Activated gamma-delta T cell treated with anti-CD3 and anti-CD28 coated beads, Interleukin-2, amount 50 U/mL, for 16 hours (primary cell): ENCODE results near the gene NDUFAF2.
"Not testable (repeated sequence)": the region's sequence is repeated elsewhere in the genome, so short reads cannot be mapped to it uniquely, and the experiment has no call there.

Experiments
- DNase-seq: peaks from one replicate; pipeline ENCODE4 v3.0.0-alpha.2; 2020; ENCODE audit warnings: low read depth

NDUFAF2 gene, protein sequence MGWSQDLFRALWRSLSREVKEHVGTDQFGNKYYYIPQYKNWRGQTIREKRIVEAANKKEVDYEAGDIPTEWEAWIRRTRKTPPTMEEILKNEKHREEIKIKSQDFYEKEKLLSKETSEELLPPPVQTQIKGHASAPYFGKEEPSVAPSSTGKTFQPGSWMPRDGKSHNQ

DNA sequence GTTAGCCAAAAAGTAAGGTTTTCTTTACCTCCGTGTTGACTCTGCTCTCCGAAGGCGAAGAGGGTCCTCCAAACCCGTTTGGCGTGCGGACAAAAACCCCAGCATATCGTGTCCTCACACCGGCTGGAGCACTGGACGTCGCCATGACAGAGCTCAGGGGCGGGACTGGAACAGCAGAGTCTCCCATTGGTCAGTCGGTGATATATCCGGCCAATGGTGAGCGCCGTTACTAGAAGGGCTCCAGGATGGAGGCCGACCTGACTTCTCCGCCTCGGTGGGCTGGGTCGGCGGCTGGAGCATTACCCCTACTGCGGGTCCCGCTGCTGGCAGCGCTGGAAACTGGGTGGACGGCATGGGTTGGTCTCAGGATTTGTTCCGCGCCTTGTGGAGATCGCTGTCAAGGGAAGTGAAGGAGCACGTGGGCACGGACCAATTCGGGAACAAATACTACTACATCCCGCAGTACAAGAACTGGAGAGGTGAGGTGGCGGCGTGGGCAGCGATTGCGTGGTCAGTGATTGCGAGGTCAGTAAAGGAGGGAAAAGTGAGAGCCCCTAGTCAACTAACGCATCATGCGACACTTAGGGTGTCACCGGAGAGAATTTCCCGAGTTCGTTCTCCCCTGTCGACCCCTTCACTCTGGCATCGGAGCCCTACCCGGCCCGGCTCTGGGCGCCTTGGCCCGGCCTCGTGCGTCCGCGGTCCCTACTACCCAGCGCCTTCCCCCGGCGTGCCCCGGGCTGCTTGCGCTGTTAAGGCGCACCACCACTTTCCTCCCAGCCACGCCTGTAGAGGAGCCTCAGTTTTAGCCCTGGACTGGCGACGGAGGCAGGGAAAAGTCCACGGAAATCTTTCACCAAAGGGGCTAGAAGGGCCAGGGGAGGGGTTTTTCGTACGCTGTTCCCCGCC lies at the start of gene NDUFAF2, which contains the start of gene ERCC8:
NDUFAF2 (plus strand) TSS at position 302 of the 909 bp plus-strand sequence; CDS start at position 353, 51 bp downstream.
ERCC8 (minus strand) TSS at position 167 of the 909 bp plus-strand sequence; CDS start at position 105, 62 bp downstream.
- peak; percentile 76 for DNase-seq

DNA sequence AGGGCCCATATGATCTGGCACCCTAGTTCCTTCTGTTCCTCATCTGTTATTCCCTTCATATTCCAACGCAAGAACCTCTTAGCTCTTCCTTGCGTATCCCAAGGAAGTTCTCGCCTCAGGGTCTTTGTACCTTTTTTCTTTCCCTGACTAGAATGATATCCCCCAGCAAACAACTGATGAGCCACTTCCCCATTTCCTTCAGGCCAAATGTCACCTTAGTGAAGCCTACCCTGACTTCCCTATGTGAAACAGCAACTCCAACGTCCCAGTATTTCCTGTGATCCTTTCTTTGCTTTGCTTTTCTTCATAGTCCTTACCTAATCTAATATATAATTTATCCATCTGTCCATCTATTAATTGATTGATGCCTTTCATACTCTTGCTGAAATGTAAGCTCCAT lies 48.0 kb upstream of the NDUFAF2 start:
- no peak for DNase-seq

DNA sequence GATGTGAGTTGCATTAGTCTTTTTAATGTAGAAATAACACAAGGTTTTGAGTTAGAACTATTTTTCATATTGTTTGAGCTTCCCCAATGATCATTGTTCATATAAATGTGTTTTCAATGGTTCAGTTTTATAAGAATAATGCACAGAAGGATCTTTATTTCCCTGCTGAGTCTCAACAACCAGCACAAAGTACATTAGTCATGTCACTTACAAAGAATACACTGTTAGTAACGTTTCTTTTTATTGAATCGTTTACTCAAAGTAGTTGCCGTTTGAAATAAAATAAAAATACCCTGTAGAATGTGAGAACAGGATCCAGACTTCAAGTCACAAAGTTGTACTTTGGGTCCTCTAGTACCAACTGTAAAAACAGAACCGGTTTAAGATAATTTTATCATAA lies 41.6 kb upstream of the NDUFAF2 start:
- no peak for DNase-seq

DNA sequence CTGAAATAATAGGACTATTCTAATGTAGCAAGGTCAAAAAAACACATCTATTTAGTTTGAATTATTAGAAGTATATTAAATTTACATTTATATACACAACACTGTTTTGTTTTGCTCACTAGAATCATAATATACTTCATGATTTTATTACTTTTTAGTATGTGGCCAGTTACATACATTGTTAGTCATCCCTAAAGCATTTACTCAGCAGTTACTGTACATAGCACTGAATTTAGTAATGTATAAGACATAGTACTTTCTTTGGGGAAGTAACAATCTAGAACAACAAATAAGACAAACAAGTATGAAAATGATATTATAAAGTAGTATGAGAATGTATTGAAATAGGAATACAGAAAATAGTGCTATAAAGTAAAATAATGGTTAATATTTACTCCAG lies 28.4 kb upstream of the NDUFAF2 start:
- DNase-seq = no peak

DNA sequence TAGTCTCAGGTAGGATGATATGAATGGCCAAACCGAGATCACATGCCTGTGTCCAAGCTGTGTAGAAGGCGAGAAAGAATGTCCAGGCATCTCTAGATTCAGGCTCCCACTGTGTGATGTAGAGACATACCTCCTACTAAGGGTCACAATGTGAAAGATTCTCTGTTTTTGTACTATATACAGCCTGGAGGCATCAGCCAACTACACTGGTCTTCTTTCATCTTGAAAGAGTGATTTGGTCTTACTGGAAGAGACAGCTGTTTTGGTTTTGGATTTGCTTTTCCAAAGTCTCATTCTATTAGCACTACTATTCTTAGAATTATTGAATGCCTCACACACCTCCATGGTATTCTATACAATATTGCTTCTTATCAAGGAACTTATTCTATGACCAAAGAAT lies 26.5 kb upstream of the NDUFAF2 start:
- DNase-seq = no peak

DNA sequence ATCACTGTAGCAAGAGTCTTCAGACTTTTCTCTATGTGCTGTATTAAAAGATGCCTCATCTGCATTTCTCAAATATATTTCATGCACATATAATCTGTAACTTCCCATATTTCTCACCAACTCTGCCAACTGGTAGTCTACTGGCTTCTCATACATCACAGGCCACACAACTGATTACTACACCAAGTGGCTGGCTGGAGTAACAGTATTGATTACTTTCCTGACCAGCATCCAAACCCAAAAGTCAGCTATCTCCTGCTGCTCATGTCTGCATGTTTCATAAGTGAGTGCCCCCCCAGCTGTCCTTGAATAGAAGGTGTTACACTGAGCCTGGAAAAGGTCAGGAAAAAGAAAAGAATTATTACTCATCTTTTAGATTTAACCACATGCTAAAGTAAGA lies 17.6 kb upstream of the NDUFAF2 start:
- DNase-seq = no peak

DNA sequence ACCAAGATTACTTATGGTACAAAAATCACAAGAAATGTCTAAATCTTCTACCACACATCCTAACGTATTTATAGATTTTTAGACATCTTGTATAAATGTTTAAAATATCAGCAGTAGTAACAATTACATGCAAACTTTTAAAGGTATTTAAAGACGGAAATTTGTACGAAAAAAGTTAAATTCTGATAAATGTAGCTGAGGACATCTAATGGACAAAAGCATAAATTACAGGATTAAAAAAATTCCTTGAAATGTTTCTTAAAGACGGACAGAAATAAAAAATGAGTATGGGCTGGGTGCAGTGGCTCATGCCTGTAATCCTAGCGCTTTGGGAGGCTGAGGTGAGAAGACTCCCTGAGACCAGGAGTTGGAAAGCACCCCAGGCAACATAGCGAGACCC lies 16.0 kb upstream of the NDUFAF2 start:
- DNase-seq = no peak

DNA sequence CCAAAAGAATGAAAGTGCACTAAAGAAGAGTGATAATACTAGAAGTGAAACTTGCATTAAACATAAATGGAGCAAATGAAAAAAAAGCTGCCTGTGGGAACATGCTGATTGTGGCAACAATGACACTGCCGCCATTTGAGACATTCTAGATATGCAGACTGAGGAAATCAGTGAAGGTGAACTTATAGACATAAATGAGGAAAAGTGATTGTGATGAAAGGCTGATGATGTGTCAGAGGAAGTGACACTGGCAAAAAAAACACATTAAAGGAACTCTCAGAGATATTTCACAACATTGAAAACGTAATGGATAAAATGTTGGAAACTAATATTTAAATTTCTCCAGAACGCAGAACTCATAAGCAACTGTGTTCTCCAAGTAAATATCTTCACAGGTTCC lies 1.4 kb upstream of the NDUFAF2 start:
- DNase-seq = no peak

DNA sequence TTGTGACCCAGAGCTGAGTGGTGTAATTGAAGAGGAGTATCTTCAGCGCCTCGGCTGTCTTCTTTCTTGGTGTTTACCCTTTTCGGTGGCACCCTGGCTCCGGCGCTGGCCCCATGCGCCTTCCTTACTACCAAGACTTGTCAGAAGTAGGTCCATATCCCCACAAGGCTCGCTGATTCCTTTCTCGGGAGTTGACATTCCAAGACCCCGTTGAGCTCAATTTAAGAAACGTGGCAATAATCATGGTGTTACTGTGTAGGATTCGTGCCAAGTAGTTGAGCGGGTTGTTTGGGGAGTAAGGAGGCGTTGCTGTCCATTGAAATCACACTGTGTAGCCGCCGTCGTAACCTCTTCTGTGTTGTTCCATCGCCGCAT lies 795 bp downstream of the NDUFAF2 start:
- peak; percentile 7 for DNase-seq

DNA sequence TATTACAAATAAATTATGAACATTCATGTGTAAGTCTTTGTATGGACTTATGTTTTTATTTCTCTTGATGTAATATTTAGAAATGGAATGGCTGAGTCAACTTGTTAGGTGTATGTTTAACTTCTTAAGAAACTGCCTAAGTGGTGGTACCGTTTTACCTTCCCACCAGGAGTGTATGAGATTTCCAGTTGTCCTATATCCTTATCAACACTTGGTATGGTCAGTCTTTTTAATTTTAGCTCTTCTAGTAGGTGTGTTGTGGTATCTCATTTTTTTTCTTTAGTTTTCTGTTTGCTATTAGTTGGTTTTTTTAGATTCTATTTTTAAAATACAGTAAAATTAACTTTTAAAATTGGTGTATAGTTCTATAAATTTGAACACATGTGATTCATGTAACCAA lies 3.7 kb downstream of the NDUFAF2 start:
- DNase-seq = no peak

DNA sequence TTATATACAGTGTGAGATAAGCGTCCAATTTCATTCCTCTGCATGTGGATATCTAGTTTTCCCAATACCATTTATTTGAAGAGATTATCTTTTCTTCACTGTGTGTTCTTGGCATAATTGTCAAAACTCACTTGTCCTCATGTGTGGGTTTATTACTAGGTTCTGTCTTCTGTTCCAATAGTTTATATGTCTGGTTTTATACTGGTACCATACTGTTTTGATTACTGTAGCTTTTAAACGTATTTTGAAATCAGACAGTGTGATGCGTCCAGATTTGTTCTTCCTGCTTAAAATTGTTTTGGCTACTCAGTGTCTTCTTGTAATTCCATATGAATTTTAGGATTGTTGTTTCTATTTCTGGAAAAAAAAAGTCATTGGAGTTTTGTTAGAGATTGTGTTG lies 10.2 kb downstream of the NDUFAF2 start:
- DNase-seq = no peak

DNA sequence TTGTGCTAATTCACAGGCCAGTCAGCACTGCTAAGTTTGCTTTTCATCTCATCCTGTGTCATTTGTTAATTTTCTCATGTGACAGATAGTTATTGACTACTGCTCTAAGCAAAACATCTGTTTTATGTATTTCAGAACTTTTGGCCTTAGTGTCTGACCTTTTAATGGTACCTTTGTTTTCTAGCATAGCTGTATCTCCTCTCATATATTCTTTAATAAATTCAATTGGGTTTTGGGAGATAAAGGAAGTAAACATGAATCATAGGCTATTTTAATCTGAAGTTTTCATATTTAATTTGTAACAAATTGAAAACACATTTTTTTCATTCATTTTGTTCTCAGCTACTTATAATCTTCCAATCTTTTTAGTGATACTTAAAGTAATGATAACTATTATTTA lies 13.1 kb downstream of the NDUFAF2 start:
- no peak for DNase-seq

DNA sequence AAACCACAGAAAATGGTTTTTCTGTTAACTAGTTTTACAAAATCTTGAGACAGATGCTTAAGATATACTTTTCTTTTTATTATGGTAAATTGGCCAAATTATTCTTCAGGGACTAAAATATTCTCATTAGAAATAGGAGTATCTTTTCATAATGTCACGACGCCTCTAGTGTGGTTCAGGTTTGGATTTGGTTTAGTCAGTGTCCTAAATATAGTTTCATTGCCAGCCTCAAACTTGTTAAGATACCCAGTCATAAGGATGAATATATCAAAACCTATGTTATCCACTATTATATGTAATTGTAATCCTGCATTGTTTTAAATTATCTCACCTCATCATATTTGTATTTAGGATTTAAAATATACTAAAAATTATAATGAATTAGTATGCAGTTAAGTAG lies 13.7 kb downstream of the NDUFAF2 start:
- no peak for DNase-seq

DNA sequence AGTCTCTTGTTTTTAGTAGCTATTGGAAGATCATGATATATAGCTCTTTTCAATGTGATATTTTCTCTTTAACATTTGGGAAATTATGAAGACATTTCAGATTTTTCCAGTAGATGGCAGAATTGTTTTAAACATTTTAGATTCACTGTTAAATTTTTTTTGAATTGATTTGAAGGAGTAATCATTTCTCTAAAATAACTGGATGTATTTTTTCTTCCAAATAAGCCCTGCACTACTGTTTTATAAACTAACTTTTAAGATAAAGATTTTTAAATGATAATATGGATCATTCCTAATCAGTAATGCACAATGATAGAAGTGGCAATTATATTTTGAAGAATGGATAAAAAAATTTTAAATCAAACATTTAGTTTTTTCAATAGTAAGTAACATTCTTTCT lies 14.2 kb downstream of the NDUFAF2 start:
- no peak for DNase-seq

DNA sequence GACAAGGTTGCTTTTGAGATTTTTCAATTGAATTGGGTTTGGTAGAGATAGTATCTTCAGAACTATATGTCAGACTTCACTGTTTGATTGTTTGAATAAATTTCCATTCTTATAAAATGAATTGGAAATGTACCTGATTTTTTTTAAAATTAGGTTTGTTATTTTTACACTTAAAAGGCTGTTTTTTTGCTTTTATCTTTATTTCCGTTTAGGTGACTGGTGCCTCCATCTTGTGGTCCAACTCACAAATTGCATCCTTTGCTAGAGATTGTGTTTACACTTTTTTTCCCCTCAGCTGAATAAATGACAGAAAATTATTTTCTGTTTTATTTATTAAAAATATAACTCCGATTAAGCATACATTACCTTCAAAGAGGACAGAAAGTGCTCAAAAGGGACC lies 15.6 kb downstream of the NDUFAF2 start:
- DNase-seq = no peak

DNA sequence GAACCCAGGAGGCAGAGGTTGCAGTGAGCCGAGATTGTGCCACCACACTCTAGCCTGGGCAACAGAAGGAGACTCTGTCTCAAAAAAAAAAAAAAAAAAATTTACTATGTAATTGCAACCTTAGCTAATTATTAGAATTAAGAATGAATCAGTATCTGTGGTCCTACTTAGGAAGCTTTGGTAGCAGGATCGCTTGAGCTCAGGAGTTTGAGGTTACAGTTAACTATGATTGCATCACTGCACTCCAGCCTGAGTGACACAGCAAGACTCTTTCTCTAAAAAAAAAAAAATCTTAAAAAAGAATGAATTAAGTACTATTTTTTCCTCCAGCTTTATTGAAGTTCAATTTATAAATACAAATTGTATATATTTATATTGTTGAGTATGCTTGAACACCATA lies 16.7 kb downstream of the NDUFAF2 start:
- DNase-seq = no peak

DNA sequence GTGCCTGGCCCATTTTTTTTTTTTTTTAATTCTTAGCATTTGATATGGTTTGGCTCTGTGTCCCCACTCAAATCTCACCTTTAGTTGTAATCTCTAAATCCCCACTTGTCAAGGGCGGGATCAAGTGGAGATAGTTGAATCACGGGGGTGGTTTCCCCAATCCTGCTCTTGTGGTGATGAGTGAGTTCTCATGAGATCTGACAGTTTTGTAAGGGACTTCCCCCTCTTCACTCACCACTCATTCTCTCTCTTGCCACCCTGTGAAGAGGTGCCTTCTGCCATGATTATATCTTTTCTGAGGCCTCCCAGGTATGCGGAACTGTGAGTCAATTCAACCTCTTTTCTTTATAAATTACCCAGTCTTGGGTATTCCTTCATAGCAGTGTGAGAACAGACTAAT lies 27.2 kb downstream of the NDUFAF2 start:
- peak; percentile 9 for DNase-seq

DNA sequence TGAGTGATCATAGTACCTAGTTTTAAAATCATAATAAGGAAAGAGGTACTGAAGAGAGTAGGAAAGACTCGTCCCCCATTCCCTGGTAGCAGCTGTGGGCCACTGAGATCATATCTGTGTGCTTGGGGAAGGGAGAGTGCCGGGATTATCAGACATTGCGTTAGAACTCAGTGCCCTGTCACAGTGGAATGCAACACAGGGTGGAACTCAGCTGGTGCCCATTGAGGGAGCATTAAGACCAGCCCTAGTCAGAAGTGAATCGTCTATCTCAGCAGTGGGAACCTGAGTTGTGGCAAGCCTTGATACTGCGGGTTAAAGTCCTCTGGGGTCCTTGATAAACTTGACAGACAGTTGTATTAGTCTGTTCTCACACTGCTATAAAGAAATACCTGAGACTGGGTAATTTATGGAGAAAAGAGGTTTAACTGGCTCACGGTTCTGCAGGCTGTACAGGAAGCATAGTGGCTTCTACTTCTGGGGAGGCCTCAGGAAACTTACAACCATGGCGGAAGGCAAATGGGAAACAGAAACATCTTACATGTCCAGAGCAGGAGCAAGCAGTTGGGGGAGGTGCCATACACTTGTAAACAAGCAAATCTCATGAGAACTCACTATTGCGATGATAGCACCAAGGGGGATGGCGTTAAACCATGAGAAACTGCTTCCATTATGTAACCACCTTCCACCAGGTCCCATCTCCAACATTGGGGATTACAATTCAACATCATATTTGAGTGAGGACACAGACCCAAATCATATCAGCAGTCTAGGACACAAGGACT lies 33.1 kb downstream of the NDUFAF2 start:
- DNase-seq = no peak

DNA sequence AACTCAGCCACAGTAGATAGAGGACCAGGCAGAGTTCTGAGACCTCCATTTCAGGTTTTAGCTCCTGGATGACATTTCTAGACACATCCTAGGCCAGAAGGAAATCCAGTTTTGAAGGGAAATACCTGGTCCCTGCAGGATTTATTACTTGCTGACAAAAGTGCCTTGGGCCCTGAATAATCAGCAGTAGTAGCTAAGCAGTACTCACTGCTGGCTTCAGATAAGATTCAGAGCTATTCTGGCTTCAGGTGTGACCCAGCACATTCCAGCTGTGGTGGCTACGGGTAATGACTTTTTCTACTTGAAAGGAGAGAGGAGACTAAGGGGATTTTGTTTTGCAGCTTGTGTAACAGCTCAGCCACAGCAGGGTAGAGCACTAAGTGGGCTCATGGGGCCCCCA lies 34.0 kb downstream of the NDUFAF2 start:
- DNase-seq = no peak

DNA sequence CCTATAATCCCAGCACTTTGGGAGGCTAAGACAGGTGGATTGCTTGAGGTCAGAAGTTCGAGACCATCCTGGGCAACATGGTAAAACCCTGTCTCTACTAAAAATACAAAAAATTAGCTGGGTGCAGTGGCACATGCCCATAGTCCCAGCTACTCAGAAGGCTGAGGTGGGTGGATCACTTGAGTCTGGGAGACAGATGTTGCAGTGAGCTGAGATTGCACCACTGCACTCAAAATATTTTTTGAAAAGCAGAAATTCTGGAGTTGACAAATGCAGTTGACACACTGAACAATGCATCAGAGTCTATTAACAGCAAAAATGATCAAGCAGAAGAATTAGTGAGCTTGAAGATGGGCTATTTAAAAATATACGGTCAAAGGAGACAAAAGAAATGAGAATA lies 35.5 kb downstream of the NDUFAF2 start:
- no peak for DNase-seq

DNA sequence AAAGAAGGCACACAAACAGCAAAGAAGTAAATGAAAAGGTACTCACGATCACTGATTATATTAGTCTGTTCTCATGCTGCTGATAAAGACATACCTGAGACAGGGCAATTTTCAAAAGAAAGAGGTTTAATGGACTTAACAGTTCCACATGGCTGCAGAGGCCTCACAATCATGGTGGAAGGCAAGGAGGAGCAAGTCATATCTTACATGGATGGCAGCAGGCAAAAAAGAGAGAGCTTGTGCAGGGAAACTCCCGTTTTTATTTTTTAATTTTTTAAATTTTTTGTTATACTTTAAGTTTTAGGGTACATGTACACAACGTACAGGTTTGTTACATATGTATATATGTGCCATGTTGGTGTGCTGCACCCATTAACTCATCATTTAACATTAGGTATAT lies 37.1 kb downstream of the NDUFAF2 start:
- DNase-seq = not testable (repeated sequence)

DNA sequence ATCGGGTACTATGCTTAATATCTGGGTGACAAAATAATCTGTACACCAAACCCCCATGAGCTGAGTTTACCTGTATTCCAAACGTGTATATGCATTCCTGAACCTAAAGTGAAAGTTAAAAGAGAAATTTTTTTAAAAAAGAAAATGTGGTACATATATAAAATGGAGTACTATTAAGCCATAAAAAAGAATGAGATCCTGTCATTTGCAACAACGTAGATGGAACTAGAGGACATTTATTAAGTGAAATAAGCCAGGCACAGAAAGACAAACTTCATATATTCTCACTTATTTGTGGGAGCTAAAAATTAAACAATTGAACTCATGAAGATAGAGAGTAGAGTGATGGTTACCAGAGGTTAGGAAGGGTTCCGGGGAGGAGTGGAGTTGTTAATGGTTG lies 44.8 kb downstream of the NDUFAF2 start:
- no peak for DNase-seq

DNA sequence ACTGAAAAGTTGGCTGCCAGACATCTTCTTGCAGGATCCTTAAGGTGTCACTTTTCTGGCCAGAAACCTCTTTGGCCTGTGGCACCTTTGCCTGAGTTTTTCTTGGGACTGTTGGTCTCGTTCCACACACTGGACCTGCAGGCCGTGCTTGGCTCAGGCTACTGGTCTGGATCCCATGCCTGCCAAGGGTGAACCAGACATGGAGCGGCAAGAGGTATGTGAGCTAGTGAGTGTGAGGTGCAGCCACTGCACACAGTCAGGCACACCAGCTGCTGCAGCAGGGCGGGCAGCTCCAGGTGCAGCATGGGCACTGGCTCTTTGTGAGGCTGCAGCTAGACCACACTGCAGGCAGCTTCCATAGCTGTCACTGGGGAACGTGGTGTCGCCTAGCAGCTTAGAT lies 47.9 kb downstream of the NDUFAF2 start:
- DNase-seq = no peak
